K562 (cell line): ENCODE results near the gene GABRE. TPM values are rescaled to one million over a fixed set of nuclear protein-coding genes. Genes with fewer than 3 reads are reported as not detected.

Source experiments
- GATA2 ChIP-seq: sonication (generic); formaldehyde crosslinking; IDR thresholded peaks from 2 replicates; pipeline ENCODE4 v1.4.0; 2020; ENCODE audit warnings: mild to moderate bottlenecking, missing genetic modification reagents
- KLF16 ChIP-seq: IDR thresholded peaks from 2 replicates; pipeline ENCODE4 v1.6.1; 2016; ENCODE audit warnings: antibody characterized with exemption
- XRCC4 ChIP-seq: IDR thresholded peaks from one replicate; pipeline ENCODE4 v1.6.1; 2011; ENCODE audit not compliant: insufficient read depth, insufficient read length; ENCODE audit errors: extremely low read depth
- ZSCAN29 ChIP-seq: fragments of 450-650 bp; IDR thresholded peaks from 2 replicates; pipeline ENCODE4 v1.6.1; 2017
- polyA plus RNA-seq, 8 experiments: library from polyadenylated mRNA; depleted of rRNA in 4 of 8; stranded (reverse) in 5 of 8; unstranded in 3 of 8; fragments of >200 nt; fragmentation: Nextera tagmentation in 2 of 8; fragmentation: Illumina TruSeq in 1 of 8; extraction: Ambion mirVana in 2 of 8; extraction: Trizol in 1 of 8; gene quantifications; 2 replicates each; pipeline versions ENCODE4 v1.2.1 to v1.2.3, GENCODE V29; 2011 to 2014; ENCODE audit warnings: inconsistent platforms in 1 of 8, missing spikeins in 1 of 8
- total RNA-seq, 7 experiments: library from RNA; depleted of rRNA in 6 of 7; stranded (reverse); fragments of >200 nt in 6 of 7; fragmentation: Illumina TruSeq in 2 of 7; extraction: Trizol in 2 of 7; gene quantifications; 2 replicates each; pipeline versions ENCODE4 v1.2.1 to v1.2.3, GENCODE V29; 2011 to 2021; ENCODE audit warnings: low replicate concordance in 1 of 7
- TF ChIP-seq, protein P1 (sequence below): fragments of 250-450 bp; sonication (Bioruptor Pico); IDR thresholded peaks from 2 replicates; pipeline ENCODE4 v1.5.0; 2021; ENCODE audit warnings: mild to moderate bottlenecking, borderline replicate concordance
- TF ChIP-seq, protein P2 (sequence below): fragments of 450-650 bp; IDR thresholded peaks from 2 replicates; pipeline ENCODE4 v1.6.1; 2016; ENCODE audit warnings: mild to moderate bottlenecking, moderate library complexity
- TF ChIP-seq, protein P3 (sequence below): fragments of 200-800 bp; sonication (Bioruptor generic); IDR thresholded peaks from 2 replicates; pipeline ENCODE4 v1.6.1; 2017; ENCODE audit warnings: missing genetic modification characterization, missing compliant biosample characterization

Gene GABRE
- total and polyA plus RNA-seq, 9 of the 15 experiments (the other 6 are each of a cell fraction or from before 2014, with no cell fraction given) = 23.1 to 456 (median 148) TPM

DNA sequence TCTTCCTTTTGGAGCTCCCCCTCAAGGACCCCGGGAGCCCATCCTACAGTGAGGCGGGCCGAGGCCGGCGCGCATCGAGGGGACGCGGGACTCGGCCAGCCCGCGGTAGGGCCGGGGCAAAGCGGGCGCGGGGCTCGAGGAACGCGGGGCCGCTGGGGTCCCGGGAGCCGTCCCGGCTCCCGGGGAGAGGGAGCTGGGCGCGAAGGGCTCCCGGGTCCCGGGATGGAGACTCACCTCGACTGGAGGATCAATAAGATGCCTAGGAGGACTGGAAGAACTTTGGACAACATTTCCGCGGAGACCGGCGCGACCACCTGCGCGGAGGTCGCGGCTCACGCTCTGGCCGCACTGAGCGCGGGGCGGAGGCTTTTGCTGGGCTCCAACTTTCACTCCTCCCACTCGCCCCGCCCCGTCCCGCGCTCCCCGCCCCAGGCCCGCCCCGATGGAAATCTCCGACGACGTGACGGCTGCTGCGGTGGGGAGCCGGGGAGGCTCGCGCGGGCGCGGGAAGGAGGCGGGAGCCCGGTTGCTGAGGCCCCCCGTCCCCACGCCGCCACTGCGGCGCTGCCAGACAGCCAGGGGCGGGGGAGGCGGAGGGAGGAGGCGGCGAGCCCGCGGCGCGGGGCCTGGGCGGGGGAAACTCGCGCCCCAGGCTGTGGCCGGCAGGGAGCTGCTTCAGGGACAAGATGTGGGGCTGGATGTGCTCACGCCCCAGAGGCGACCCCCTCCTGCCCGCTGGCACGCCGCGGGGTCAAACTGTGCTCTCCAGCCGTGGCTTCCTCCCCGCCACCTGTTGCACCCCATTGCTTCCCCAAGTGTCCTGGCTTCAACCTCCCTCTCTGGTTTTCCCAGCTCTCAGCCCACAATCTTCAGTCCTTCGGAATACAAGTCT is at the start of gene GABRE (continued):
- TF ChIP-seq GATA2 (CRISPR knock-in tag) (no peak), ZSCAN29 (no peak), KLF16 (no peak), XRCC4 (no peak)
- TF ChIP-seq, protein P1, sequence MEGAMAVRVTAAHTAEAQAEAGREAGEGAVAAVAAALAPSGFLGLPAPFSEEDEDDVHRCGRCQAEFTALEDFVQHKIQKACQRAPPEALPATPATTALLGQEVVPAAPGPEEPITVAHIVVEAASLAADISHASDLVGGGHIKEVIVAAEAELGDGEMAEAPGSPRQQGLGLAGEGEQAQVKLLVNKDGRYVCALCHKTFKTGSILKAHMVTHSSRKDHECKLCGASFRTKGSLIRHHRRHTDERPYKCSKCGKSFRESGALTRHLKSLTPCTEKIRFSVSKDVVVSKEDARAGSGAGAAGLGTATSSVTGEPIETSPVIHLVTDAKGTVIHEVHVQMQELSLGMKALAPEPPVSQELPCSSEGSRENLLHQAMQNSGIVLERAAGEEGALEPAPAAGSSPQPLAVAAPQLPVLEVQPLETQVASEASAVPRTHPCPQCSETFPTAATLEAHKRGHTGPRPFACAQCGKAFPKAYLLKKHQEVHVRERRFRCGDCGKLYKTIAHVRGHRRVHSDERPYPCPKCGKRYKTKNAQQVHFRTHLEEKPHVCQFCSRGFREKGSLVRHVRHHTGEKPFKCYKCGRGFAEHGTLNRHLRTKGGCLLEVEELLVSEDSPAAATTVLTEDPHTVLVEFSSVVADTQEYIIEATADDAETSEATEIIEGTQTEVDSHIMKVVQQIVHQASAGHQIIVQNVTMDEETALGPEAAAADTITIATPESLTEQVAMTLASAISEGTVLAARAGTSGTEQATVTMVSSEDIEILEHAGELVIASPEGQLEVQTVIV (CRISPR knock-in tag) = no peak
- TF ChIP-seq, protein P2, sequence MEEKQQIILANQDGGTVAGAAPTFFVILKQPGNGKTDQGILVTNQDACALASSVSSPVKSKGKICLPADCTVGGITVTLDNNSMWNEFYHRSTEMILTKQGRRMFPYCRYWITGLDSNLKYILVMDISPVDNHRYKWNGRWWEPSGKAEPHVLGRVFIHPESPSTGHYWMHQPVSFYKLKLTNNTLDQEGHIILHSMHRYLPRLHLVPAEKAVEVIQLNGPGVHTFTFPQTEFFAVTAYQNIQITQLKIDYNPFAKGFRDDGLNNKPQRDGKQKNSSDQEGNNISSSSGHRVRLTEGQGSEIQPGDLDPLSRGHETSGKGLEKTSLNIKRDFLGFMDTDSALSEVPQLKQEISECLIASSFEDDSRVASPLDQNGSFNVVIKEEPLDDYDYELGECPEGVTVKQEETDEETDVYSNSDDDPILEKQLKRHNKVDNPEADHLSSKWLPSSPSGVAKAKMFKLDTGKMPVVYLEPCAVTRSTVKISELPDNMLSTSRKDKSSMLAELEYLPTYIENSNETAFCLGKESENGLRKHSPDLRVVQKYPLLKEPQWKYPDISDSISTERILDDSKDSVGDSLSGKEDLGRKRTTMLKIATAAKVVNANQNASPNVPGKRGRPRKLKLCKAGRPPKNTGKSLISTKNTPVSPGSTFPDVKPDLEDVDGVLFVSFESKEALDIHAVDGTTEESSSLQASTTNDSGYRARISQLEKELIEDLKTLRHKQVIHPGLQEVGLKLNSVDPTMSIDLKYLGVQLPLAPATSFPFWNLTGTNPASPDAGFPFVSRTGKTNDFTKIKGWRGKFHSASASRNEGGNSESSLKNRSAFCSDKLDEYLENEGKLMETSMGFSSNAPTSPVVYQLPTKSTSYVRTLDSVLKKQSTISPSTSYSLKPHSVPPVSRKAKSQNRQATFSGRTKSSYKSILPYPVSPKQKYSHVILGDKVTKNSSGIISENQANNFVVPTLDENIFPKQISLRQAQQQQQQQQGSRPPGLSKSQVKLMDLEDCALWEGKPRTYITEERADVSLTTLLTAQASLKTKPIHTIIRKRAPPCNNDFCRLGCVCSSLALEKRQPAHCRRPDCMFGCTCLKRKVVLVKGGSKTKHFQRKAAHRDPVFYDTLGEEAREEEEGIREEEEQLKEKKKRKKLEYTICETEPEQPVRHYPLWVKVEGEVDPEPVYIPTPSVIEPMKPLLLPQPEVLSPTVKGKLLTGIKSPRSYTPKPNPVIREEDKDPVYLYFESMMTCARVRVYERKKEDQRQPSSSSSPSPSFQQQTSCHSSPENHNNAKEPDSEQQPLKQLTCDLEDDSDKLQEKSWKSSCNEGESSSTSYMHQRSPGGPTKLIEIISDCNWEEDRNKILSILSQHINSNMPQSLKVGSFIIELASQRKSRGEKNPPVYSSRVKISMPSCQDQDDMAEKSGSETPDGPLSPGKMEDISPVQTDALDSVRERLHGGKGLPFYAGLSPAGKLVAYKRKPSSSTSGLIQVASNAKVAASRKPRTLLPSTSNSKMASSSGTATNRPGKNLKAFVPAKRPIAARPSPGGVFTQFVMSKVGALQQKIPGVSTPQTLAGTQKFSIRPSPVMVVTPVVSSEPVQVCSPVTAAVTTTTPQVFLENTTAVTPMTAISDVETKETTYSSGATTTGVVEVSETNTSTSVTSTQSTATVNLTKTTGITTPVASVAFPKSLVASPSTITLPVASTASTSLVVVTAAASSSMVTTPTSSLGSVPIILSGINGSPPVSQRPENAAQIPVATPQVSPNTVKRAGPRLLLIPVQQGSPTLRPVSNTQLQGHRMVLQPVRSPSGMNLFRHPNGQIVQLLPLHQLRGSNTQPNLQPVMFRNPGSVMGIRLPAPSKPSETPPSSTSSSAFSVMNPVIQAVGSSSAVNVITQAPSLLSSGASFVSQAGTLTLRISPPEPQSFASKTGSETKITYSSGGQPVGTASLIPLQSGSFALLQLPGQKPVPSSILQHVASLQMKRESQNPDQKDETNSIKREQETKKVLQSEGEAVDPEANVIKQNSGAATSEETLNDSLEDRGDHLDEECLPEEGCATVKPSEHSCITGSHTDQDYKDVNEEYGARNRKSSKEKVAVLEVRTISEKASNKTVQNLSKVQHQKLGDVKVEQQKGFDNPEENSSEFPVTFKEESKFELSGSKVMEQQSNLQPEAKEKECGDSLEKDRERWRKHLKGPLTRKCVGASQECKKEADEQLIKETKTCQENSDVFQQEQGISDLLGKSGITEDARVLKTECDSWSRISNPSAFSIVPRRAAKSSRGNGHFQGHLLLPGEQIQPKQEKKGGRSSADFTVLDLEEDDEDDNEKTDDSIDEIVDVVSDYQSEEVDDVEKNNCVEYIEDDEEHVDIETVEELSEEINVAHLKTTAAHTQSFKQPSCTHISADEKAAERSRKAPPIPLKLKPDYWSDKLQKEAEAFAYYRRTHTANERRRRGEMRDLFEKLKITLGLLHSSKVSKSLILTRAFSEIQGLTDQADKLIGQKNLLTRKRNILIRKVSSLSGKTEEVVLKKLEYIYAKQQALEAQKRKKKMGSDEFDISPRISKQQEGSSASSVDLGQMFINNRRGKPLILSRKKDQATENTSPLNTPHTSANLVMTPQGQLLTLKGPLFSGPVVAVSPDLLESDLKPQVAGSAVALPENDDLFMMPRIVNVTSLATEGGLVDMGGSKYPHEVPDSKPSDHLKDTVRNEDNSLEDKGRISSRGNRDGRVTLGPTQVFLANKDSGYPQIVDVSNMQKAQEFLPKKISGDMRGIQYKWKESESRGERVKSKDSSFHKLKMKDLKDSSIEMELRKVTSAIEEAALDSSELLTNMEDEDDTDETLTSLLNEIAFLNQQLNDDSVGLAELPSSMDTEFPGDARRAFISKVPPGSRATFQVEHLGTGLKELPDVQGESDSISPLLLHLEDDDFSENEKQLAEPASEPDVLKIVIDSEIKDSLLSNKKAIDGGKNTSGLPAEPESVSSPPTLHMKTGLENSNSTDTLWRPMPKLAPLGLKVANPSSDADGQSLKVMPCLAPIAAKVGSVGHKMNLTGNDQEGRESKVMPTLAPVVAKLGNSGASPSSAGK = peak; percentile 82
- TF ChIP-seq, protein P3, sequence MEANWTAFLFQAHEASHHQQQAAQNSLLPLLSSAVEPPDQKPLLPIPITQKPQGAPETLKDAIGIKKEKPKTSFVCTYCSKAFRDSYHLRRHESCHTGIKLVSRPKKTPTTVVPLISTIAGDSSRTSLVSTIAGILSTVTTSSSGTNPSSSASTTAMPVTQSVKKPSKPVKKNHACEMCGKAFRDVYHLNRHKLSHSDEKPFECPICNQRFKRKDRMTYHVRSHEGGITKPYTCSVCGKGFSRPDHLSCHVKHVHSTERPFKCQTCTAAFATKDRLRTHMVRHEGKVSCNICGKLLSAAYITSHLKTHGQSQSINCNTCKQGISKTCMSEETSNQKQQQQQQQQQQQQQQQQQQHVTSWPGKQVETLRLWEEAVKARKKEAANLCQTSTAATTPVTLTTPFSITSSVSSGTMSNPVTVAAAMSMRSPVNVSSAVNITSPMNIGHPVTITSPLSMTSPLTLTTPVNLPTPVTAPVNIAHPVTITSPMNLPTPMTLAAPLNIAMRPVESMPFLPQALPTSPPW = peak; percentile 92
